HEK293T (cell line): ENCODE measurements around the gene SCO2.

Experiments
- ARNT ChIP-seq: fragments of 450-650 bp; IDR thresholded peaks from 2 replicates; pipeline ENCODE4 v1.6.1; 2017; ENCODE audit warnings: mild to moderate bottlenecking
- BHLHE40 ChIP-seq: fragments of 450-650 bp; IDR thresholded peaks from 2 replicates; pipeline ENCODE4 v1.6.1; 2016; ENCODE audit warnings: mild to moderate bottlenecking, moderate library complexity, borderline replicate concordance
- ELF4 ChIP-seq: fragments of 450-650 bp; IDR thresholded peaks from 2 replicates; pipeline ENCODE4 v1.6.1; 2017; ENCODE audit warnings: antibody characterized with exemption
- FOXA1 ChIP-seq: fragments of 450-650 bp; IDR thresholded peaks from 2 replicates; pipeline ENCODE4 v1.6.1; 2016; ENCODE audit warnings: mild to moderate bottlenecking
- FOXK2 ChIP-seq: fragments of 450-650 bp; IDR thresholded peaks from 2 replicates; pipeline ENCODE4 v1.6.1; 2016; ENCODE audit warnings: mild to moderate bottlenecking
- FOXM1 ChIP-seq: fragments of 450-650 bp; IDR thresholded peaks from 2 replicates; pipeline ENCODE4 v1.6.1; 2017; ENCODE audit warnings: mild to moderate bottlenecking, borderline replicate concordance
- NFRKB ChIP-seq: fragments of 450-650 bp; IDR thresholded peaks from 2 replicates; pipeline ENCODE4 v1.6.1; 2016; ENCODE audit warnings: mild to moderate bottlenecking, moderate library complexity
- PKNOX1 ChIP-seq: fragments of 450-650 bp; IDR thresholded peaks from 2 replicates; pipeline ENCODE4 v1.6.1; 2016
- SP1 ChIP-seq: fragments of 450-650 bp; IDR thresholded peaks from 2 replicates; pipeline ENCODE4 v1.6.1; 2017
- SUZ12 ChIP-seq: fragments of 450-650 bp; IDR thresholded peaks from 2 replicates; pipeline ENCODE4 v1.6.1; 2016; ENCODE audit warnings: mild to moderate bottlenecking

GRCh38 chr22:50479721-50480120 is 45.7 kb downstream of the SCO2 start:
- no peak for TF ChIP-seq FOXA1
- TF ChIP-seq FOXM1 = no peak
- no peak for TF ChIP-seq ARNT
- no peak for TF ChIP-seq BHLHE40
- TF ChIP-seq ELF4 = no peak
- no peak for TF ChIP-seq SP1
- no peak for TF ChIP-seq PKNOX1
- TF ChIP-seq SUZ12 = no peak
- no peak for TF ChIP-seq NFRKB
- TF ChIP-seq FOXK2 = no peak
